Panc1 (cell line): ENCODE results near the gene ZNF135. TPM values are rescaled to one million over a fixed set of nuclear protein-coding genes. Genes with fewer than 3 reads are reported as not detected.

Experiments used
- ATAC-seq: fragments of 200-7000 bp; cut with Tn5 transposase; 2 replicates; pipeline ENCODE4 v1.9.1; 2020; ENCODE audit warnings: mild to moderate bottlenecking, moderate library complexity
- BruUV-seq: library from RNA; stranded (reverse); fragments of 400-500 nt; replicated peaks from 2 replicates; lab custom pipeline; 2021; lab: Mats Ljungman, UMichigan
- CTCF ChIA-PET: fragments of 300-600 bp; sonication (Branson Sonifier 250); formaldehyde crosslinking; loops from one replicate; lab custom pipeline; 2022; ENCODE audit warnings: antibody characterized with exemption; lab: Charles Lee
- POLR2A ChIA-PET: fragments of 300-600 bp; sonication (Branson Sonifier 250); formaldehyde crosslinking; loops from one replicate; lab custom pipeline; 2022; ENCODE audit warnings: antibody characterized with exemption; lab: Charles Lee
- DNase-seq: peaks from one replicate; pipeline ENCODE4 v3.0.0-alpha.2; 2010; ENCODE audit warnings: low read depth, low spot score
- H3K27ac ChIP-seq: 2 replicates; pipeline ENCODE4 v1.5.1; 2011; ENCODE audit warnings: mild to moderate bottlenecking, low read length, inconsistent platforms
- H3K27me3 ChIP-seq: fragments of 200-500 bp; sonication (Bioruptor generic); 2 replicates; pipeline ENCODE4 v1.6.0; 2014; ENCODE audit warnings: low read length, inconsistent platforms; ENCODE audit not compliant: control insufficient read depth, insufficient read depth
- H3K36me3 ChIP-seq: fragments of 200-500 bp; sonication (Bioruptor generic); 2 replicates; pipeline ENCODE4 v1.5.1; 2014; ENCODE audit warnings: inconsistent platforms, mild to moderate bottlenecking, low read length, moderate library complexity; ENCODE audit not compliant: control insufficient read depth, insufficient read depth
- H3K4me1 ChIP-seq: 2 replicates; pipeline ENCODE4 v1.5.1; 2011; ENCODE audit warnings: inconsistent platforms, mild to moderate bottlenecking, low read length, moderate library complexity; ENCODE audit not compliant: control insufficient read depth, insufficient read depth
- H3K4me3 ChIP-seq, 2 experiments: 2 replicates each; pipeline ENCODE4 v1.5.1; 2011 to 2012; ENCODE audit warnings: low read depth in 2 of 2, low read length in 2 of 2, mild to moderate bottlenecking in 2 of 2, inconsistent platforms in 1 of 2, moderate library complexity in 1 of 2
- H3K9me3 ChIP-seq: fragments of 200-500 bp; sonication (Bioruptor generic); 2 replicates; pipeline ENCODE4 v1.5.1; 2014; ENCODE audit warnings: low read depth, mild to moderate bottlenecking, inconsistent platforms, low read length, moderate library complexity; ENCODE audit not compliant: control insufficient read depth, insufficient read depth
- CTCF ChIP-seq: fragments of 450-650 bp; IDR thresholded peaks from 2 replicates; pipeline ENCODE4 v1.5.1; 2017; ENCODE audit warnings: mild to moderate bottlenecking
- POLR2AphosphoS5 ChIP-seq: IDR thresholded peaks from 2 replicates; pipeline ENCODE4 v1.6.1; 2012; ENCODE audit warnings: mild to moderate bottlenecking, low read depth, low read length, moderate library complexity
- REST ChIP-seq, 2 experiments: IDR thresholded peaks; 2 replicates each; pipeline ENCODE4 v1.6.1; 2011 to 2012; ENCODE audit warnings: low read depth in 2 of 2, control low read depth in 1 of 2, low read length in 1 of 2, mild to moderate bottlenecking in 1 of 2, moderate library complexity in 1 of 2; ENCODE audit not compliant: insufficient read depth in 1 of 2
- SIN3A ChIP-seq: IDR thresholded peaks from 2 replicates; pipeline ENCODE4 v1.6.1; 2012; ENCODE audit warnings: low read depth, mild to moderate bottlenecking, low read length, moderate library complexity, borderline replicate concordance; ENCODE audit not compliant: insufficient read depth
- TCF7L2 ChIP-seq: IDR thresholded peaks from 2 replicates; pipeline ENCODE4 v1.6.1; 2011; ENCODE audit warnings: mild to moderate bottlenecking, low read depth, low read length, inconsistent platforms
- in situ Hi-C: cut with HindIII; loops from 2 replicates; pipeline ENCODE4 v1.10.0; 2016; ENCODE audit warnings: low sequenced_read_pairs, low pct_unique_long_range_greater_than_20kb
- intact Hi-C: fragments of 100-400 bp; cut with micrococcal nuclease; formaldehyde crosslinking; loops from one replicate; pipeline ENCODE4 v1.10.0; 2022; ENCODE audit not compliant: unreplicated experiment
- total RNA-seq: library from RNA; stranded (reverse); gene quantifications from one replicate; pipeline ENCODE4 v1.2.1, GENCODE V29; 2021; ENCODE audit not compliant: unreplicated experiment

Gene ZNF135
- total RNA-seq, 1 experiment from 2014 or later = not detected

GRCh38 chr19:58086825-58087710 is 28.0 kb downstream of the ZNF135 start:
- TF ChIP-seq POLR2AphosphoS5 (no peak), CTCF (no peak), SIN3A (no peak), REST (IDR thresholded peaks at IDR 0.05; ENCODE audit: insufficient read depth in 1 of 2, low read depth in 2 of 2, low read length in 1 of 2) (no peak), TCF7L2 (no peak)
- CTCF ChIA-PET = interaction anchor here (0.7 kb wide), 1 partner anchor 1264 kb away, joined by 4 read pairs; no protein-coding TSS in a partner anchor
- POLR2A ChIA-PET = no interaction called here
- no peaks in the 10 kb centered on the region for H3K4me1 ChIP-seq
- no peak overlapping the region for H3K4me3 ChIP-seq
- ATAC-seq (no peak), DNase-seq (no peak)
- in situ Hi-C loops (no loop called here), intact Hi-C loops (no loop called here)
- peaks cover 10% of the 10 kb centered on the region; the same call in 1 of the 2 replicates for H3K9me3 ChIP-seq
- H3K27me3 ChIP-seq = no peaks in the 10 kb centered on the region
- BruUV-seq = no TSS peak
- no peak overlapping the region for H3K27ac ChIP-seq
- H3K36me3 ChIP-seq = no peaks in the 10 kb centered on the region

GRCh38 chr19:58088521-58089052 is 29.5 kb downstream of the ZNF135 start:
- POLR2A ChIA-PET = no interaction called here
- H3K27ac ChIP-seq = no peak overlapping the region
- H3K9me3 ChIP-seq = peaks cover 10% of the 10 kb centered on the region; the same call in 1 of the 2 replicates
- TF ChIP-seq POLR2AphosphoS5 (no peak), REST (IDR thresholded peaks at IDR 0.05; ENCODE audit: insufficient read depth in 1 of 2, low read depth in 2 of 2, low read length in 1 of 2) (no peak), CTCF (no peak)
- H3K36me3 ChIP-seq = no peaks in the 10 kb centered on the region
- H3K27me3 ChIP-seq = no peaks in the 10 kb centered on the region
- no TSS peak for BruUV-seq
- H3K4me3 ChIP-seq = no peak overlapping the region
- no peaks in the 10 kb centered on the region for H3K4me1 ChIP-seq
- ATAC-seq (no peak), DNase-seq (no peak)
- intact Hi-C loops (no loop called here), in situ Hi-C loops (no loop called here)
- CTCF ChIA-PET = no interaction called here
